T-helper 17 cell (primary cell): ENCODE data around the gene IDUA. TPM values are rescaled to one million over a fixed set of nuclear protein-coding genes. Genes with fewer than 3 reads are reported as not detected.
A peak's percentile ranks its signal among the peaks of the same experiment; 100 is the strongest.

Experiments
- ATAC-seq: fragments of 150-1000 bp; cut with Tn5 transposase; 2 replicates; pipeline ENCODE4 v1.10.0; 2021; ENCODE audit warnings: mild to moderate bottlenecking, moderate library complexity
- DNase-seq, 3 donors: peaks; one replicate each; pipeline versions ENCODE4 v3.0.0 to v3.0.0-alpha.2; 2020 to 2021
- H3K9me3 ChIP-seq: one replicate; pipeline ENCODE4 v1.7.0; 2013; ENCODE audit warnings: low read length, mild to moderate bottlenecking; ENCODE audit not compliant: control insufficient read depth, poor library complexity, severe bottlenecking
- H3K27ac Mint-ChIP-seq: one replicate; pipeline ENCODE4 v1.8.0; 2022; ENCODE audit warnings: mild to moderate bottlenecking, moderate library complexity, mixed read lengths
- H3K27me3 Mint-ChIP-seq: one replicate; pipeline ENCODE4 v1.8.0; 2022; ENCODE audit warnings: mixed read lengths
- H3K36me3 Mint-ChIP-seq: one replicate; pipeline ENCODE4 v1.8.0; 2022; ENCODE audit warnings: low read depth, mixed read lengths
- H3K4me1 Mint-ChIP-seq: one replicate; pipeline ENCODE4 v1.8.0; 2022; ENCODE audit warnings: mild to moderate bottlenecking, mixed read lengths
- H3K4me3 Mint-ChIP-seq: one replicate; pipeline ENCODE4 v1.8.0; 2022; ENCODE audit warnings: mild to moderate bottlenecking, moderate library complexity, mixed read lengths
- total RNA-seq, 4 donors: library from RNA in 2 of 4; stranded (reverse) in 2 of 4; gene quantifications; one replicate each; pipeline ENCODE4 v1.2.3 and lab custom pipeline; 2022 to 2026

The IDUA gene
- total RNA-seq, 2 donors from 2014 or later = 56.9 to 58.6 TPM

DNA sequence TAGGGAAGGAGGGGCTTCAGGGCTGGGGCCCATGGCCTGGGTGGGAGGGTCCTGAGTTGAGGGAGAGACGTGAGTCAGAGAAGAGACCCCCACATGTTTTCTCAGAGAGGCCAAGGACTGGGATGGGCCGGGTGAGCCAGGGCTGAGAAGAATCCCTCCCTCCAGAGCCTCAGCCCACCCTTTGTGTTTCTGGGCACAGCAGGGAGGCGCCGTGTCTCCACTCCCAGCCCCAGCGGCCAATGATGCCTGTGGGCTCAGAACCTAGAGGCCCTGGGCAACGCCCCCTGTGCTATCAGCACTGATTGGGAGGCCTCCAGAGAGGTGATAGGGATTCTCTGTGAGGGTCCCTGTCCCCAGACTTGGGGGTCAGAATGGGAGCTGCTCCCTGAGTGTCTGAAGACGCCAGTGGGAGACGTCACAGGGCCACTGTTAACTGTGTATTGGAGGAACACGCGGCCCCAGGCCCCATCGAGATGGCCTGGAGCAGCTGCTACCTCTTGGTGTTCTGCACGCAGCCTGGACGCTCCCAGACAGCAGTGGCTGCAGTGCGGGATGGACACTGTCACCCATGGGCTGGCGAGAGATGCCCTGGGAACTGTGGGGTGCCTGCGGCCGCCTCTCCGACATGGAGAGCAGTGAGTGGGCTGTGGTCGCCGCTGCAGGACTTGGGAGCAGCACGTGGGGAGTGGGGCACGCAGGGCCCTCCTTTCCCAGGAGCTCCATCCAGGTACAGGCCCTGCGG is 33.1 kb downstream of the IDUA start:
- no peaks in the 10 kb centered on the region for H3K36me3 Mint-ChIP-seq

DNA sequence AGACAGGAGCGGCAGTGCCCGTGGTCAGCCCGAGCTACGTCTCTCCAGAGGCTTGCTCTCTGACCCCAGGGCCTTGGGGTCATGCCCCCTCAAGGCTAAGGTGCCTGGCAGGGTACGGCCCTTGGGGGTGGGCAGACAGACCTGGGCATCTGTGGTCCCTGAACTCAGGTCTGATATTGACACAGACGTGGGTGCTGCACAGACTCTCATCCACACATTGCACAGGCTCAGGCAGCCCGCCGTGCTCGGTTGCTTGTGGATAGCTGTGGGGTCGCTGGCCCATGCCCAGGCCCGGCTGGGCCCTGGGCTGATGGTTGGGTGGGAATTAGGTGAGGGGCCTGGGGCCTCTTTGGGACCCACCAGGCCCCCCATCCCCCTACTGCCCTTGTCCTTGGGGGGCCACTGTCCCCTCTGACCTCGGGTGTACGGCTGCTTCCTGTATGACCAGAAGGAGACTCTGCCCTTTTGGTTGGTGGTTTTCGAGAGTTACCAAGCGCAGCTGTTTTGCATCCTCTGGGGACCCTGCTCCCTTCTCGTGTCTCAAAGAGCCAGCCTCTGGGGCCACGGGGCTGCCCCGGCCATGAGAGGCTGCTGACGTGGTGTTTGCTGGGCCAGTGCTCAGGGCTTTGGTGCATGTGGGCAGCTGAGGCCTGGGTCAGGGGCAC is 34.7 kb downstream of the IDUA start:
- DNase-seq (no peak), ATAC-seq (no peak)
- Mint-ChIP-seq H3K27ac (no peak overlapping the region), H3K4me1 (peaks cover 9% of the 10 kb centered on the region), H3K27me3 (no peaks in the 10 kb centered on the region), H3K4me3 (peak overlapping the region; percentile 15), H3K36me3 (peaks cover 3% of the 10 kb centered on the region)
- H3K9me3 ChIP-seq = no peaks in the 10 kb centered on the region

More for the DNA sequence above, 33.1 kb downstream of the IDUA start:
- DNase-seq (no peak), ATAC-seq (no peak)
- peaks cover 7% of the 10 kb centered on the region for H3K4me1 Mint-ChIP-seq
- H3K4me3 Mint-ChIP-seq = no peak overlapping the region
- H3K27me3 Mint-ChIP-seq = no peaks in the 10 kb centered on the region
- no peak overlapping the region for H3K27ac Mint-ChIP-seq
- no peaks in the 10 kb centered on the region for H3K9me3 ChIP-seq

DNA sequence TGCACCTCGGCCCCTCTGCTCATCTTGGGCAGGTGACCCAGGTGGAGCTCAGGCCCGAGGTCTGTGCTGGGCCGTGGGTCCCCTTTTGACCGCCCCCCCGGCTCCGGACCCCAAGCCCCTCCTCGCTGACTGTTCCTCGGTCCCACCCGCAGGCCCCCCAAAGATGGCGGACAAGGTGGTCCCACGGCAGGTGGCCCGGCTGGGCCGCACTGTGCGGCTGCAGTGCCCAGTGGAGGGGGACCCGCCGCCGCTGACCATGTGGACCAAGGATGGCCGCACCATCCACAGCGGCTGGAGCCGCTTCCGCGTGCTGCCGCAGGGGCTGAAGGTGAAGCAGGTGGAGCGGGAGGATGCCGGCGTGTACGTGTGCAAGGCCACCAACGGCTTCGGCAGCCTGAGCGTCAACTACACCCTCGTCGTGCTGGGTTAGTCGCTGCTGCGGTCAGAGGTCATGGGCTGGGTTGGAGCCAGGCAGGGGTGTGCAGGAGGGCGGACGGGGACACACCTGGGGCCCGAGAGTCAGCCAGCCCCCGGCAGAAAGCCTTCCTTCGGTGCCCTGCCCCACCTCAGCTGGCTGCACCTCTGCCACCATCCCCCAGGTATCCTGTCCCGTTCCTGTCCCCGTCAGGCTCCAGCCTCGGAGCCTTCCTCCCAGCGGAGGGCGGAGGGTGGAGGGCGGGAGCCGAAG is 35.4 kb downstream of the IDUA start:
- H3K27me3 Mint-ChIP-seq = no peaks in the 10 kb centered on the region
- H3K27ac Mint-ChIP-seq = no peak overlapping the region
- DNase-seq (no peak), ATAC-seq (no peak)
- H3K4me1 Mint-ChIP-seq = peaks cover 9% of the 10 kb centered on the region
- H3K4me3 Mint-ChIP-seq = no peak overlapping the region
- H3K36me3 Mint-ChIP-seq = peaks cover 3% of the 10 kb centered on the region
- H3K9me3 ChIP-seq = no peaks in the 10 kb centered on the region

DNA sequence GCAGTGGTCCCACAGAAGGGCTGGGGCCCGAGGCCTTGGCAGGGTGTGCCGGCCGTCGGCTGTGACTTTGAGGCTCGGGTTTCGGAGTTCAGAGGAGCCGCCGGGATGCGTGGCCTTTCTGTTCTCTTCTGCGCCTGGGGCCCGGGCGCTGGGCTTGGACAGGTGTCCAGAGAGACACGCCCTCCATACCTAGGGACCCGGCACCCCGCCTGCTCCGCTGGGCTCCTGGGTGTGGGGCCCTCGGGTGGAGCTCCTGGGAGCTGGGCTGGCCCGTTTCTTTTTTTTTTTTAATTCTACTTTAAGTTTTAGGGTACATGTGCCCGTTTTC is 35.9 kb downstream of the IDUA start:
- Mint-ChIP-seq H3K27me3 (no peaks in the 10 kb centered on the region), H3K4me3 (no peak overlapping the region), H3K4me1 (peaks cover 9% of the 10 kb centered on the region), H3K27ac (no peak overlapping the region), H3K36me3 (peaks cover 3% of the 10 kb centered on the region)
- ATAC-seq = no peak
- no peak for DNase-seq
- no peaks in the 10 kb centered on the region for H3K9me3 ChIP-seq

DNA sequence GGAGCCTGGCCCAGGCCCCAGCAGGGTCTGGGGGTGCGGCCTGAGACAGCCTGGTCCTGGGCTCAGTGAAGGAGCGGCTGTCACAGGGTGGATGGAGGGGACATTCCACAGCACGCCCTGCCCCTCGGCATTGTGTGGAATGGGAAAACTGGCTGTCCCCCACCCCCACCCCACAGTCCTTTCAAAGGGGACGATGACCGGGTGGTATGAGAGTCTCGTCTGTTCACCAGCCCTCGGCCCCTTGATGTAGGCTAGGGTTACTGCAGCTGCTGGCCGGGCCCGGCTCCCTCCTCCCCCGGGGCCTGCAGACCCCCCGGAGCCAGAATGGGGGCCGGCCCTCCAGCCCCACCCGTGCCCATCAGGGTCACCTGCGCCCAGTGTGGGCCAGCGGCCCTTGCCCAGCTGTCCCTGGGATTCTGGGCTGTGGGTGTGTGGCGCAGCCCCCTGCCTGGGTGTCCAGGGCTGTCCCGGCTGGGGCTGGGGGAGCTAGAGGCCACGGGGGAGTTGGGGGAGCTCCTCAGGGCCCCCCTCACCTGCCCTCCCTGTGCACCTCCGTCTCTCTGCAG is 36.3 kb downstream of the IDUA start:
- Mint-ChIP-seq H3K4me3 (no peak overlapping the region), H3K27me3 (no peaks in the 10 kb centered on the region), H3K36me3 (peaks cover 3% of the 10 kb centered on the region), H3K27ac (no peak overlapping the region), H3K4me1 (peaks cover 6% of the 10 kb centered on the region)
- H3K9me3 ChIP-seq = no peaks in the 10 kb centered on the region
- DNase-seq (no peak), ATAC-seq (no peak)

DNA sequence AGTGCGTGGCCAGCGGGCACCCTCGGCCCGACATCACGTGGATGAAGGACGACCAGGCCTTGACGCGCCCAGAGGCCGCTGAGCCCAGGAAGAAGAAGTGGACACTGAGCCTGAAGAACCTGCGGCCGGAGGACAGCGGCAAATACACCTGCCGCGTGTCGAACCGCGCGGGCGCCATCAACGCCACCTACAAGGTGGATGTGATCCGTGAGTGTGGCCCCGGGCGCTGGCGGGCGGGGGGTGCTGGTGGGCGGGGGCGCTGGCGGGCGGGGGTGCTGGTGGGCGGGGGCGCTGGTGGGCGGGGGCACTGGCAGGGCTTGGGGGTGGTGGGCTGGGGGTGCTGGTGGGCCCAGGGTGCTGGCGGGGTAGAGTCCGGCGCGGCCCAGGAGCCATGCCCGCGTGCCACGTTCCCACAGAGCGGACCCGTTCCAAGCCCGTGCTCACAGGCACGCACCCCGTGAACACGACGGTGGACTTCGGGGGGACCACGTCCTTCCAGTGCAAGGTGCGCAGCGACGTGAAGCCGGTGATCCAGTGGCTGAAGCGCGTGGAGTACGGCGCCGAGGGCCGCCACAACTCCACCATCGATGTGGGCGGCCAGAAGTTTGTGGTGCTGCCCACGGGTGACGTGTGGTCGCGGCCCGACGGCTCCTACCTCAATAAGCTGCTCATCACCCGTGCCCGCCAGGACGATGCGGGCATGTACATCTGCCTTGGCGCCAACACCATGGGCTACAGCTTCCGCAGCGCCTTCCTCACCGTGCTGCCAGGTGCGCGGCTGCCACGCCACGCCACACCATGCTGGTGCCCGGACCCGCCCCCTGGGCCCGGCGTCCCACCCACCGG is 37.3 kb downstream of the IDUA start:
- H3K27ac Mint-ChIP-seq = no peak overlapping the region
- ATAC-seq = no peak
- H3K4me3 Mint-ChIP-seq = no peak overlapping the region
- H3K36me3 Mint-ChIP-seq = peaks cover 3% of the 10 kb centered on the region
- no peak for DNase-seq
- peaks cover 5% of the 10 kb centered on the region for H3K4me1 Mint-ChIP-seq
- H3K9me3 ChIP-seq = no peaks in the 10 kb centered on the region
- H3K27me3 Mint-ChIP-seq = no peaks in the 10 kb centered on the region

DNA sequence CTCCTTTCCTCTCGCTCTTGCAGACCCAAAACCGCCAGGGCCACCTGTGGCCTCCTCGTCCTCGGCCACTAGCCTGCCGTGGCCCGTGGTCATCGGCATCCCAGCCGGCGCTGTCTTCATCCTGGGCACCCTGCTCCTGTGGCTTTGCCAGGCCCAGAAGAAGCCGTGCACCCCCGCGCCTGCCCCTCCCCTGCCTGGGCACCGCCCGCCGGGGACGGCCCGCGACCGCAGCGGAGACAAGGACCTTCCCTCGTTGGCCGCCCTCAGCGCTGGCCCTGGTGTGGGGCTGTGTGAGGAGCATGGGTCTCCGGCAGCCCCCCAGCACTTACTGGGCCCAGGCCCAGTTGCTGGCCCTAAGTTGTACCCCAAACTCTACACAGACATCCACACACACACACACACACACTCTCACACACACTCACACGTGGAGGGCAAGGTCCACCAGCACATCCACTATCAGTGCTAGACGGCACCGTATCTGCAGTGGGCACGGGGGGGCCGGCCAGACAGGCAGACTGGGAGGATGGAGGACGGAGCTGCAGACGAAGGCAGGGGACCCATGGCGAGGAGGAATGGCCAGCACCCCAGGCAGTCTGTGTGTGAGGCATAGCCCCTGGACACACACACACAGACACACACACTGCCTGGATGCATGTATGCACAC is 38.2 kb downstream of the IDUA start:
- Mint-ChIP-seq H3K4me3 (no peak overlapping the region), H3K27ac (no peak overlapping the region), H3K4me1 (peaks cover 4% of the 10 kb centered on the region), H3K27me3 (no peaks in the 10 kb centered on the region), H3K36me3 (peaks cover 3% of the 10 kb centered on the region)
- H3K9me3 ChIP-seq = no peaks in the 10 kb centered on the region
- DNase-seq (no peak), ATAC-seq (no peak)

DNA sequence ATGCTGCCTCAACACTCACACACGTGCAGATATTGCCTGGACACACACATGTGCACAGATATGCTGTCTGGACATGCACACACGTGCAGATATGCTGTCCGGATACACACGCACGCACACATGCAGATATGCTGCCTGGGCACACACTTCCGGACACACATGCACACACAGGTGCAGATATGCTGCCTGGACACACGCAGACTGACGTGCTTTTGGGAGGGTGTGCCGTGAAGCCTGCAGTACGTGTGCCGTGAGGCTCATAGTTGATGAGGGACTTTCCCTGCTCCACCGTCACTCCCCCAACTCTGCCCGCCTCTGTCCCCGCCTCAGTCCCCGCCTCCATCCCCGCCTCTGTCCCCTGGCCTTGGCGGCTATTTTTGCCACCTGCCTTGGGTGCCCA is 39.3 kb downstream of the IDUA start:
- H3K9me3 ChIP-seq = no peaks in the 10 kb centered on the region
- Mint-ChIP-seq H3K4me1 (peaks cover 4% of the 10 kb centered on the region), H3K36me3 (peaks cover 3% of the 10 kb centered on the region), H3K4me3 (no peak overlapping the region), H3K27ac (peak overlapping the region; percentile 11), H3K27me3 (no peaks in the 10 kb centered on the region)
- peak; percentile 90 for ATAC-seq
- DNase-seq = peak in 2 of 3 donors; percentile 27 to 45

DNA sequence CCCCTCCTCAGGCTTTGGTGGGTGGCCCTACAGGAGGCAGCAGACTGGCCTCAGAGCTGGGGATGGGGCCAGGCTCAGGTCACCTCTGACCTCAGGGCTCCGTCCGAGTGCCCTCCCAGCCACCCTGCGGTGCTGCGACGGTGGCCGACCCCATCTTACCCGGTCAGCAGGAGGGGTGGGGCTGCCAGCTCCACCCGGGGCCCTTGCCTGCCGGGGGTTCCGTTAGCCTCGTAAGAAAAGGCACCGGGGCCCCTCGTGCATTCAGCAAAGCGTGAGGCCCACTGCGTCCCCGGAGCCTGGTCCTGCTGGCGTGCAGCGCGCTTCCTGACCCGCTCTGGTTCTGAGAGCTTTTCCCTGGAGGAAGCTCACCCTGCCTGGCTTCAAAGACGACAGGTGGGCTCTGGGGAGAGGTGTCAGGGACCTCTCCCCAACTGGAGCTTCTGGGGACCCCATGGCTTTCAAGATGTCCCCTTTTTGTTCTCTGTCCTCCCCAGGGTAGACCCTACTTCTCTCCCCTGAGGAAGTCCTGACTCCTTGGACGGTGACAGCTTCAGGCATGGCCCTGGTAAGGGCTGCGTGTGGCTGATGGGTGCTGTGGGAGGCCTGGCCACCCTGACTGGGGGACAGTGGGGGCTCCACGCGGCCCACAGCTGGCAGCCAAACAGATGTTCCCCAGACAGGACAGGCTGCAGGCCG is 40.5 kb downstream of the IDUA start:
- peaks cover 3% of the 10 kb centered on the region for H3K36me3 Mint-ChIP-seq

DNA sequence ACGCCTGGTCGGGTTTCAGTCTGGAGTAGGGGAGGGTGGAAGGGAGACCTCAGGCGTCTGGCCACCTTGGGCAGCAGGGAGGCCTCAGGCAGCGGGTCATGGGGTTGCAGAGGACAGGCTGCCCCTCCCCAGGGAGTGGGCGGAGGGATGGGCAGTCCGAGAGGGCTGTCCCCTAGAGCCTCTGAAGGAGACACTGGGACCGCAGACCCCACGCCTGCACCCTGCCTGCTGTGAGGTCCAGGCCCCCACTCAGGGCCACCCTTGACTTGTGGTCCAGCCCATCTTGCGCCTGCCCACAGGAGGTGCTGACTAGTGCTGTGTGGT is 41.0 kb downstream of the IDUA start:
- Mint-ChIP-seq H3K36me3 (peaks cover 3% of the 10 kb centered on the region), H3K27me3 (no peaks in the 10 kb centered on the region), H3K27ac (no peak overlapping the region), H3K4me1 (peaks cover 4% of the 10 kb centered on the region), H3K4me3 (no peak overlapping the region)
- no peaks in the 10 kb centered on the region for H3K9me3 ChIP-seq
- ATAC-seq = no peak
- DNase-seq = no peak

More for the DNA sequence above, 40.5 kb downstream of the IDUA start:
- no peak overlapping the region for H3K27ac Mint-ChIP-seq
- H3K27me3 Mint-ChIP-seq = no peaks in the 10 kb centered on the region
- ATAC-seq (no peak), DNase-seq (no peak)
- no peaks in the 10 kb centered on the region for H3K9me3 ChIP-seq
- H3K4me3 Mint-ChIP-seq = no peak overlapping the region
- H3K4me1 Mint-ChIP-seq = peaks cover 4% of the 10 kb centered on the region

DNA sequence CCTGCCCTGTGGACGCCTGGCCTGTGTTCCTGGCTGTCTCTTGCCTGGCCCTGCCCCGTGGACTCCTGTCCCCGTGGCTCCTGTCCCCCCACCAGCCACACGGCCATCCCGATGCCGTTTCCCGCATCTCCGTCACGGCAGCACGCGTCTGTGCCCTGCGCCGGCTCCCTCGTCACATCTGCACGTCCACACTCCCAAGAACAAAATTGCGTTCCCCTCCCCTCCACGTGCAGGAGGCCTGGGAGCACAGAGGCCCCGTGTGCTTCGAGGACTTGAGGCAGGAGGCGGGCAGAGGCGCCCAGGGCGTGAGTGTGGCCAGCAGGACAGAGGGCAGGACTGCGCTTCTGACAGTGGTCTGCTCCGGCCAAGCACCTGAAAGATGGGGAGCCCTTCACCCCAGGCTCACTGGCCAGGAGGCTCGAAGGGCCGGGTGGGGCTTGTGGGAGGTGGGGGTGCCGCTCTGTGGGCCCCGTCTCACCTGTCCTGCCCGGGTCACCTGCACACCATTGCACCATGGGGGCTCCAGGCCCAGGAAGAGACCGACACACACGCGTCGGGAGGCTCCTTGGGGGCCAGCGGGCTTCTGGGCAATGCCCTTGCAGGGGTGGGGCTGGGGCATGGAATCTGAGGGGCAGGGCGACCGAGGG is 41.9 kb downstream of the IDUA start:
- Mint-ChIP-seq H3K27ac (no peak overlapping the region), H3K36me3 (peaks cover 3% of the 10 kb centered on the region), H3K27me3 (no peaks in the 10 kb centered on the region), H3K4me3 (no peak overlapping the region), H3K4me1 (peaks cover 4% of the 10 kb centered on the region)
- DNase-seq = no peak
- H3K9me3 ChIP-seq = no peaks in the 10 kb centered on the region
- no peak for ATAC-seq

DNA sequence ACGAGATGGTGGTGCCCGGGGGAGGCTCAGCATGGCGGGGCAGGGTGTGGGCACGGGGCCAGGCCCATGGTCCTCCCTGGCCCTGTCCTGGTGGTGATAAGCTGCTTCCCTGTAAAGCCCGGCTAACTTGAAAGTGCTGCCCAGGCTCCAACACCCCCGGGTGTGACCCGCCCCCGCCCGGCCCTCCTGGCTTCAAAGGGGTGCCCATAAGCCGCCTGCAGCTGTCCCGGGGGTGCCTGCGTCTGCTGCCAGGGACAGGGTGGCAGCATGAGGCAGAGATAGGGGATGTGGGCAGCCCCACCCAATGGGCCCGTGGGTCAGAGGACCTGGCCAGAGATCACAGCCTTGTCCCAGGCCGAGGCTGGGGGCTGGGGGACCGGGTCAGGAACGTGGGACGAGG is 42.7 kb downstream of the IDUA start:
- no peak for DNase-seq
- no peaks in the 10 kb centered on the region for H3K27me3 Mint-ChIP-seq

More for the DNA sequence above, 42.7 kb downstream of the IDUA start:
- no peaks in the 10 kb centered on the region for H3K9me3 ChIP-seq
- H3K4me1 Mint-ChIP-seq = peaks cover 4% of the 10 kb centered on the region
- no peak overlapping the region for H3K27ac Mint-ChIP-seq
- peaks cover 3% of the 10 kb centered on the region for H3K36me3 Mint-ChIP-seq
- no peak overlapping the region for H3K4me3 Mint-ChIP-seq
- no peak for ATAC-seq
